Activated naive CD4-positive, alpha-beta T cell treated with anti-CD3 and anti-CD28 coated beads, Interleukin-2, amount 50 U/mL, for 16 hours (primary cell): ENCODE data around the gene SLC35E2B.
"Not testable (repeated sequence)": the region's sequence is repeated elsewhere in the genome, so short reads cannot be mapped to it uniquely, and the experiment has no call there.

Source experiments
- DNase-seq: peaks from one replicate; pipeline ENCODE4 v3.0.0-alpha.2; 2020

The SLC35E2B gene

GRCh38 chr1:1692714-1693647, at the start of gene SLC35E2B:
Gene SLC35E2B (minus strand): TSS chr1:1692795. CDS start chr1:1676699, 16,096 bp downstream.
- peak; percentile 81 for DNase-seq

- not testable (repeated sequence) for DNase-seq
Measured at GRCh38 chr1:1741013-1741412, 48.4 kb upstream of the SLC35E2B start.

GRCh38 chr1:1738799-1739337, 46.3 kb upstream of the SLC35E2B start:
- not testable (repeated sequence) for DNase-seq

- not testable (repeated sequence) for DNase-seq
Measured at GRCh38 chr1:1737675-1738590, 45.3 kb upstream of the SLC35E2B start.

- DNase-seq: no peak
Measured at GRCh38 chr1:1732381-1732780, 39.8 kb upstream of the SLC35E2B start.

GRCh38 chr1:1730870-1731269, 38.3 kb upstream of the SLC35E2B start:
- DNase-seq: no peak

GRCh38 chr1:1730230-1730629, 37.6 kb upstream of the SLC35E2B start:
- not testable (repeated sequence) for DNase-seq

- not testable (repeated sequence) for DNase-seq
Measured at GRCh38 chr1:1729116-1729816, 36.7 kb upstream of the SLC35E2B start.

GRCh38 chr1:1728308-1729005, 35.9 kb upstream of the SLC35E2B start:
- DNase-seq: not testable (repeated sequence)

- not testable (repeated sequence) for DNase-seq
Measured at GRCh38 chr1:1727131-1727651, 34.6 kb upstream of the SLC35E2B start.

- not testable (repeated sequence) for DNase-seq
Measured at GRCh38 chr1:1726088-1726487, 33.5 kb upstream of the SLC35E2B start.

- peak; percentile 93 for DNase-seq
Measured at GRCh38 chr1:1724035-1724864, 31.7 kb upstream of the SLC35E2B start, which contains the start of gene CDK11A. Gene CDK11A (minus strand): TSS chr1:1724357. CDS start chr1:1722818, 1,539 bp downstream.

GRCh38 chr1:1721201-1721600, 28.6 kb upstream of the SLC35E2B start:
- no peak for DNase-seq

- not testable (repeated sequence) for DNase-seq
Measured at GRCh38 chr1:1715109-1715883, 22.7 kb upstream of the SLC35E2B start.

- DNase-seq: not testable (repeated sequence)
Measured at GRCh38 chr1:1707897-1708296, 15.3 kb upstream of the SLC35E2B start.

- not testable (repeated sequence) for DNase-seq
Measured at GRCh38 chr1:1707241-1707640, 14.6 kb upstream of the SLC35E2B start.

GRCh38 chr1:1705623-1706022, 13.0 kb upstream of the SLC35E2B start:
- DNase-seq: not testable (repeated sequence)

GRCh38 chr1:1704284-1704957, 11.8 kb upstream of the SLC35E2B start:
- not testable (repeated sequence) for DNase-seq

- DNase-seq: no peak
Measured at GRCh38 chr1:1703796-1704195, 11.2 kb upstream of the SLC35E2B start.
